ENCODE measurements around the gene UBL4B. TPM values are rescaled to one million over a fixed set of nuclear protein-coding genes. Genes with fewer than 3 reads are reported as not detected.

UBL4B gene
- total RNA-seq, 1 experiment from 2014 or later = not detected

DNA sequence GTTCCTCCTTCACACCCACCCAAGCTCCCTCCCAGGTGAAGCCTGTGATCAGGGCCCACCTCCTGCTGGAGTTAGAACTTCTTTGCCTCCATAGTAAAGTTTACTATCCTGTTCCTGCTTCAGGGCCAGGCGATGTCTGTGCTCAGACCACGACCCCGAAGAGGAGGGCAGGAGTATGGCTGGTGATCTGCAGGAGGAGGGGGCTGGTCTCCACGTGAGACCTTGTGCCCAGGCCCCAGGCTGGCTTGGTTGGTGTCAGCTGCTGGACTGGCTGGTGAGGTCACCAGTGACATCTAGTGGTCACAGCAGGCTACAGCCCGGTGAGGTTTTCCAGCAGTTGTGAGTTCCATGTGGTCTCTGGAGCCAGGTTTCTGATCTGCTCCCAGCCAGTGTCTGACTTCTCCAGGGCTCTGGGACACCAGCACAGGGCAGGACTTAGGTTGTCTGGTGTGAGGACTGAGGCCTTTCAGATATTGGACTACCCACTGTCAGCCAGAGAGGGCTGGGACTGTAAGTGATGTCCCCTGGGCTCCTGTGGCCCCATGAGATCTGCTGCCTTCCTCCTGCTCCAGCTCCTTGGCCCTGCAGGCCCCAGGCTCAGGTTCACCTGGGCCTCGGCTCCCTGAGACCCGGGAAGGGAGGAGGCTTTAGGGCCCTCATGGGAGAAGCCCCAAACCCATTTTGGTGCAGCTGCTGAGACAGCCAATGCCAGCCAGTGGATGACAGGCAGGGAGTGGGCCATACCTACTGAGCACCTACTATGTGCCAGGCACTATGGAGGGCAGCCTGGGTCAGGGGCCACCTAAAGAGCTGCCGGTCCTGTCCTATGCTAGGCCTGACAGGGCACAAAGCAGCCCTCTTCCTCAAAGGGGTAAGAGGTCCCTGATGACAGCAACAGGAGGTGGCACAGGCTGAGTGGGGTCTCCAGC lies 6.0 kb upstream of the UBL4B start:
- DNase-seq = peak; percentile 69
- intact Hi-C loops (cut with micrococcal nuclease; ENCODE audit: unreplicated experiment) = no loop called here
- Mint-ChIP-seq H3K27me3 (ENCODE audit: unreplicated experiment) (peaks cover 75% of the 10 kb centered on the region), H3K36me3 (ENCODE audit: insufficient read depth, unreplicated experiment) (peaks cover 5% of the 10 kb centered on the region), H3K9me3 (ENCODE audit: low read depth, unreplicated experiment) (no peaks in the 10 kb centered on the region), H3K4me1 (ENCODE audit: low read depth, unreplicated experiment) (no peaks in the 10 kb centered on the region), H3K27ac (ENCODE audit: unreplicated experiment) (no peak overlapping the region), H3K4me3 (ENCODE audit: low read depth, unreplicated experiment) (no peak overlapping the region)
- CTCF ChIA-PET = interaction anchor here (1.1 to 1.6 kb wide), 3 partner anchors 8 to 77 kb away, joined by 3 to 10 read pairs (median 3); no protein-coding TSS in a partner anchor
- TF ChIP-seq, protein P1, sequence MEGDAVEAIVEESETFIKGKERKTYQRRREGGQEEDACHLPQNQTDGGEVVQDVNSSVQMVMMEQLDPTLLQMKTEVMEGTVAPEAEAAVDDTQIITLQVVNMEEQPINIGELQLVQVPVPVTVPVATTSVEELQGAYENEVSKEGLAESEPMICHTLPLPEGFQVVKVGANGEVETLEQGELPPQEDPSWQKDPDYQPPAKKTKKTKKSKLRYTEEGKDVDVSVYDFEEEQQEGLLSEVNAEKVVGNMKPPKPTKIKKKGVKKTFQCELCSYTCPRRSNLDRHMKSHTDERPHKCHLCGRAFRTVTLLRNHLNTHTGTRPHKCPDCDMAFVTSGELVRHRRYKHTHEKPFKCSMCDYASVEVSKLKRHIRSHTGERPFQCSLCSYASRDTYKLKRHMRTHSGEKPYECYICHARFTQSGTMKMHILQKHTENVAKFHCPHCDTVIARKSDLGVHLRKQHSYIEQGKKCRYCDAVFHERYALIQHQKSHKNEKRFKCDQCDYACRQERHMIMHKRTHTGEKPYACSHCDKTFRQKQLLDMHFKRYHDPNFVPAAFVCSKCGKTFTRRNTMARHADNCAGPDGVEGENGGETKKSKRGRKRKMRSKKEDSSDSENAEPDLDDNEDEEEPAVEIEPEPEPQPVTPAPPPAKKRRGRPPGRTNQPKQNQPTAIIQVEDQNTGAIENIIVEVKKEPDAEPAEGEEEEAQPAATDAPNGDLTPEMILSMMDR (IDR thresholded peaks at IDR 0.05; ENCODE audit: unreplicated experiment) = no peak
- BruUV-seq (replicated peaks) = no TSS peak

DNA sequence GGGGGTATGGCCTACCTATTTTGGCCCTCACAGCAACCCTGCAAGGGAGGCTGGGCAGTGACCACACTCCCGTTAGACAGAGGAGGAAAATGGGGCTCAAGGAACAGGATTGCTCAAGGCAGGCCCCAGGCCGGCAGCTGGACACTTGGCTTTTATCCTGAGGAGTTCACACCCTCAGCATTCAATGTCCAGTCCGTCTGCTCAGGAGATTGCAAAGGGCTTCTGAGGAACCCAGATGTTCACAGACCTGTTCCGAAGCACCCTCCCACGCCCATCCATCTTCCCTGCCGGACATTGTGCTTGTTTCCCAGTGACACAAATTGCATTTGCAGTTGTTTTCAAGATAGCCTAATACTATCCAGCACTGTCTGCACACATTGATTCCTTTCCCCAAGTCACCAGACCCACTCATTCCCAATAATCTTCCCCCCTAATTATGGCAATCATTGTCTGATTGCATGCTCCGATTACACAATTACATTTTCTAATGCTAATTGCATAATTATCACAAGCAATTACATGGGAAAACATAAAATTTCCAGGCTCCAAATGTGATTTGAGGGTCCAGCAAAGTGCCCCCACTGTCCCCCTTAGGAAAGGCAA lies 4.3 kb upstream of the UBL4B start:
- intact Hi-C loops (cut with micrococcal nuclease; ENCODE audit: unreplicated experiment) = no loop called here
- H3K27ac Mint-ChIP-seq (ENCODE audit: unreplicated experiment) = no peak overlapping the region
- peaks cover 5% of the 10 kb centered on the region for H3K36me3 Mint-ChIP-seq (ENCODE audit: insufficient read depth, unreplicated experiment)
- no peak overlapping the region for H3K4me3 Mint-ChIP-seq (ENCODE audit: low read depth, unreplicated experiment)
- no TSS peak for BruUV-seq (replicated peaks)
- H3K27me3 Mint-ChIP-seq (ENCODE audit: unreplicated experiment) = peaks cover 77% of the 10 kb centered on the region
- no peak for DNase-seq
- TF ChIP-seq, protein P1 (IDR thresholded peaks at IDR 0.05; ENCODE audit: unreplicated experiment) = no peak
- CTCF ChIA-PET = interaction anchor here (1.0 kb wide), 1 partner anchor 21 kb away, joined by 3 read pairs; no protein-coding TSS in a partner anchor
- H3K4me1 Mint-ChIP-seq (ENCODE audit: low read depth, unreplicated experiment) = no peaks in the 10 kb centered on the region
- H3K9me3 Mint-ChIP-seq (ENCODE audit: low read depth, unreplicated experiment) = no peaks in the 10 kb centered on the region

DNA sequence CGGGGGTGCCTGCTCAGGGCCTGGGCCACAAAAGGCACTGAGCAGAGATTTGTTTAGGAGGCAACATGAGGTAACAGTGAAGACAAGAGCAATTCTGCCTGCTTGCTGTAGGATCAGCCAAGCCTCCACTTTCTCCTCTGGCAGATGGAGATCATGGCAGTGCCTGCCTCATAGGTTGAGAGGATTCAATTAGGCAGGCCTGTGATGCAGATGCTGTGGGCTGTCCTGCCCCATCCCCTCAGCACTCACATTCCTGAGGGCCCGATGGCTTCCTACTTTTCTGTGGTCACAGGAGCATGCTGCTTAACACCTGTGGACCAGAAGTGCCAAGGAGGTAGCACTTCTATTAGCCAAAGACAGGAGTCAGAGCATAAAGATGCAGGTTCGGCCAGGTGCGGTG lies 1.2 kb upstream of the UBL4B start:
- CTCF ChIA-PET = no interaction called here

DNA sequence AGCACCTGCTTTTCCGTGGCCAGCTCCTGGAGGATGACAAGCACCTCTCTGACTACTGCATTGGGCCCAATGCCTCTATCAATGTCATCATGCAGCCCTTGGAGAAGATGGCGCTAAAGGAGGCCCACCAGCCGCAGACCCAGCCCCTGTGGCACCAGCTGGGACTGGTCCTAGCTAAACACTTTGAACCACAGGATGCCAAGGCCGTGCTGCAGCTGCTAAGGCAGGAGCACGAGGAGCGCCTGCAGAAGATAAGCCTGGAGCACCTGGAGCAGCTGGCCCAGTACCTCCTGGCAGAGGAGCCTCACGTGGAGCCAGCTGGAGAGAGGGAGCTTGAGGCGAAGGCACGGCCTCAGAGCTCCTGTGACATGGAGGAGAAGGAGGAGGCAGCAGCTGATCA lies 413 bp downstream of the UBL4B start:
- intact Hi-C loops (cut with micrococcal nuclease; ENCODE audit: unreplicated experiment) = no loop called here
- H3K36me3 Mint-ChIP-seq (ENCODE audit: insufficient read depth, unreplicated experiment) = no peaks in the 10 kb centered on the region
- H3K27me3 Mint-ChIP-seq (ENCODE audit: unreplicated experiment) = peaks cover 94% of the 10 kb centered on the region
- no peaks in the 10 kb centered on the region for H3K4me1 Mint-ChIP-seq (ENCODE audit: low read depth, unreplicated experiment)
- no peak for DNase-seq
- CTCF ChIA-PET = no interaction called here
- H3K9me3 Mint-ChIP-seq (ENCODE audit: low read depth, unreplicated experiment) = no peaks in the 10 kb centered on the region
- TF ChIP-seq, protein P1 (IDR thresholded peaks at IDR 0.05; ENCODE audit: unreplicated experiment) = no peak
- H3K27ac Mint-ChIP-seq (ENCODE audit: unreplicated experiment) = no peak overlapping the region
- H3K4me3 Mint-ChIP-seq (ENCODE audit: low read depth, unreplicated experiment) = no peak overlapping the region
- no TSS peak for BruUV-seq (replicated peaks)

More for the DNA sequence above, 1.2 kb upstream of the UBL4B start:
- no peaks in the 10 kb centered on the region for H3K4me1 Mint-ChIP-seq (ENCODE audit: low read depth, unreplicated experiment)
- intact Hi-C loops (cut with micrococcal nuclease; ENCODE audit: unreplicated experiment) = no loop called here
- no peak overlapping the region for H3K4me3 Mint-ChIP-seq (ENCODE audit: low read depth, unreplicated experiment)
- peaks cover 5% of the 10 kb centered on the region for H3K36me3 Mint-ChIP-seq (ENCODE audit: insufficient read depth, unreplicated experiment)
- no peak for DNase-seq
- peaks cover 95% of the 10 kb centered on the region for H3K27me3 Mint-ChIP-seq (ENCODE audit: unreplicated experiment)
- no peaks in the 10 kb centered on the region for H3K9me3 Mint-ChIP-seq (ENCODE audit: low read depth, unreplicated experiment)
- H3K27ac Mint-ChIP-seq (ENCODE audit: unreplicated experiment) = no peak overlapping the region
- BruUV-seq (replicated peaks) = no TSS peak
- TF ChIP-seq, protein P1 (IDR thresholded peaks at IDR 0.05; ENCODE audit: unreplicated experiment) = no peak
